Hematopoietic multipotent progenitor cell treated with erythropoietin and hydrocortisone succinate and interleukin-3 and kit ligand, for 6 days (in vitro differentiated cells): ENCODE measurements around the gene NHEJ1.
A peak's percentile ranks its signal among the peaks of the same experiment; 100 is the strongest.

Experiments used
- DNase-seq: peaks from one replicate; pipeline ENCODE4 v3.0.0-alpha.2; 2015

The NHEJ1 gene

GRCh38 chr2:219056896-219057708, 103.5 kb downstream of the NHEJ1 start:
- no peak for DNase-seq

GRCh38 chr2:219056176-219056895, 104.3 kb downstream of the NHEJ1 start:
- DNase-seq, result no peak

GRCh38 chr2:219054956-219055903, 105.4 kb downstream of the NHEJ1 start:
- no peak for DNase-seq

GRCh38 chr2:219049282-219049681, 111.3 kb downstream of the NHEJ1 start:
- DNase-seq, result no peak

- DNase-seq, result peak; percentile 68
These were observed 114.6 kb downstream of the NHEJ1 start for GRCh38 chr2:219045937-219046550.

- DNase-seq, result no peak
These were observed 117.9 kb downstream of the NHEJ1 start for GRCh38 chr2:219042750-219043149.

- DNase-seq, result no peak
These were observed 118.5 kb downstream of the NHEJ1 start for GRCh38 chr2:219042157-219042556.

- peak; percentile 45 for DNase-seq
These were observed 119.4 kb downstream of the NHEJ1 start, which contains the start of gene CFAP65 for GRCh38 chr2:219041252-219041651. Gene CFAP65 (minus strand): TSS chr2:219041516. CDS start chr2:219039048, 2,468 bp downstream.

GRCh38 chr2:219038600-219038999, 122.0 kb downstream of the NHEJ1 start:
- no peak for DNase-seq

GRCh38 chr2:219037783-219038499, 122.7 kb downstream of the NHEJ1 start:
- DNase-seq, result no peak

- DNase-seq, result no peak
These were observed 124.7 kb downstream of the NHEJ1 start for GRCh38 chr2:219035942-219036341.

GRCh38 chr2:219034823-219035222, 125.8 kb downstream of the NHEJ1 start:
- no peak for DNase-seq

- no peak for DNase-seq
These were observed 128.4 kb downstream of the NHEJ1 start for GRCh38 chr2:219032051-219032745.

- no peak for DNase-seq
These were observed 129.4 kb downstream of the NHEJ1 start for GRCh38 chr2:219031005-219031738.

- DNase-seq, result no peak
These were observed 130.3 kb downstream of the NHEJ1 start for GRCh38 chr2:219030177-219030940.

- DNase-seq, result peak; percentile 81
These were observed 130.8 kb downstream of the NHEJ1 start for GRCh38 chr2:219029829-219030165.

- no peak for DNase-seq
These were observed 131.4 kb downstream of the NHEJ1 start for GRCh38 chr2:219028996-219029828.

GRCh38 chr2:219028141-219028540, 132.5 kb downstream of the NHEJ1 start:
- DNase-seq, result no peak
